Fibroblast of skin of scalp (primary cell): Measurements from ENCODE around the gene PDE4B.

Source experiments
- DNase-seq: peaks from one replicate; pipeline ENCODE4 v3.0.0-alpha.2; 2013

Gene PDE4B

DNA sequence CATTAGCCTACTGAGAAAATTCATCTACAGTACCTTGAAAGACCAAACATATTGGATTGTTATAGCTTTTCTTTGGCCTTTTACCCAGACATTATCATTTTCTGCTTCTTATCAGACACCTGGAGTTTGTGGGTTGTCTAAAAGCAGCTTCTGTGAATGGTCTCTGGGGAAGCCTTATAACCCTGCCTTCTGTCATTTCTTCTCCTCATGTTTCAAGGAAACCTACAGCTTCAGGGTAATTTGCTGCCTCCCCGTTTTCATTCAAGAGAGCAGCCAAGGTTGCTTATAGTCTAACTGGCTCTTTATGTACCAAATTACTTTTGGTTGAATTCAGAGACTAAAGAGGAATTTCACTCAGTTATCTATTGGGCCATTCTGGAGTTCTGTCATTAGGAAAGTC lies 453.0 kb downstream of the PDE4B start:
- DNase-seq = no peak

DNA sequence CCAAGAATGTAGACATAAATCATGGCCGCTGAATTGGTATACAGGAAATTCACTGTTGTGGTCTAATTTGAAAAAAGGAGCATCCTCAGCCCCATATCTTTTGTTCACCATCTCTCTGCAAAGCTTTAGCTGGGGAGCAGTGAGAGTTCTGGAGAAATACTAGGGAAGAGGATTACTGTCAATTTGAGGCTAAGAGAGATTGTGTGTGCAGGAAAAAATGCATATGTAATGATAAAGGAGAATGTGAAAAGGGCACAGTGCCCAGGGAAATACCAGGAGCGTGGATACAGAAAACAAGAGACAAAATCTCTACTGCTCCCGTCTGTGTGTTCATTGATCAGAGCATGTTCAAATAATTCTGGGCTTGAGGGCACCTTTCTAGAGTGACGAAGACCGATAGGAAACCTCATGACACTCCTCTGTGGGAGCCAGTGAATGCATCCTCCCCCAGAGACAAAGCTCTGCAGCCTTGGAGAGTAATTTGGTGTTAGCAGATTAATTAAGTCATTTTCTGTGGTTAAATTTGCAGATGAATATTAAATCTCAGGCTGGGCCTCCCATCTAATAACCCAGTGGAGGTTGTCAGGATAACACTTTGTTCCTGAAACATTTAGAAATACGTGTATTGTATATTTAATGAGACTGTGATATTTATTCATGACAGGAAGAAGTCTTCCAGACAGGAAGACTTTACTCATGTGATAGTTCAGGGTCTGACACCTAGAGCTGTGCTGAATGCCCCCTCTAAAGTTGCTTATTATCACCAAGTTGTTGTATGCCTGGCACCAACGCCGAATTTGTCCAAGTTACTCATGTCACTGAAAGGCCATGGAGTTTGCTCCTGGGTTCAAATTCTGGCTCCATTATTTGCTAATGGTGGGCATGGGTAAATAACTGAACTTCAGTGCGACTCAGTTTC lies 453.9 kb downstream of the PDE4B start:
- DNase-seq = peak; percentile 38

GRCh38 chr1:66247415-66248208 lies 454.9 kb downstream of the PDE4B start:
- no peak for DNase-seq

DNA sequence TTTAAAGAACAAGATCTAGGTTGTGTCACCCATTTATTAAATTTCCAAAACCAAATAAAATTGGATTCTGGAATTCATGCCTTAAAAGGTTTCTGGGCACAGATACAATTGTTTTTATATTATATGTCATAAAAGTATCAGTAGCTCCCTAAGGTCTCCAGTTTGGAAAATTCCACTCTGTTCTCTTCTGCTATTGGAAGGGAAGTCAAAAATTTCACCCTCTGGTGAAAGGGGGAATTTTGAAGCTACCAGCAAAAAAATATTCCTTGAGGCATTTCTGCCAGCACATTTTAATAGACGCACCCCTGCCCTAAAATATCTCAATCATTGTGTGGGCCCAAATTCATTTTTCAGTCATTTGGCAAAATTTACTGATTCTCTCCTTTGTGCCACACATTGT lies 455.6 kb downstream of the PDE4B start:
- no peak for DNase-seq

DNA sequence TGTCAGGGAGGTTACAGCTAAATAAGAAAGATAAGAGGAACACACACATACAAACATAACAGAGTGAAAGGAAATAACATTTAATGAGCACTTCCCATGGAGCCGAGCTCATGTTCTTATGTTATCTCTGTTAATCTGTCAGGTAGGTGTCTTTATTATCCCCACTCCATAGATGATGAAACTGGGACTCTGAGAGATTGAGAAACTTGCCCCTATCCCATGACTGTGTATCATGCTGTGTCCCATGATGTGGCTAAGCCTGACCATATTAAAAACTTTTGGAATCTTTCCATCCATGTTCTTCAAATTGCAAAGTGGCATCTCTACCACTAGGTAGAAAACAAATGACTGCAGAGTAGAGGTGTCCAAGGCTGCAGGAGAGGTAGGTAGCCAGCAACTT lies 456.1 kb downstream of the PDE4B start:
- no peak for DNase-seq

DNA sequence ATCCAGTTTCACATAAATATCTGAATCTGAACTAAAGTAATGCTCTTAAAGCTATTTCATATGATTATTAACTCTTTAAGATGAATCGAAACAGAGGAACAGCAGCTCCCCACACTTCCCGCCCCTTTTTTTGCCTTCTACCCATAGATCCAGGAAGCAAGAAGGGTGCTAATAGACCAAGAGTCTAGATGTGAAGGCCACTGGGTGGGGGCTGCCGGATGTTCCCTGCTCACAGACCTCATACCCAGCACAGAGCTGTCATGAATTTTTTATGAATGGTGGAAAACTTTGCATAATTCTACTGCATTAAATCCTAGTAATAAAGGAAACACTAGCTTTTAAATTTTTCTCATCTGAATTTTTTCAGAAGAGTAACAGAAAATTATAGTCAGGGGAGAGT lies 457.4 kb downstream of the PDE4B start:
- no peak for DNase-seq

DNA sequence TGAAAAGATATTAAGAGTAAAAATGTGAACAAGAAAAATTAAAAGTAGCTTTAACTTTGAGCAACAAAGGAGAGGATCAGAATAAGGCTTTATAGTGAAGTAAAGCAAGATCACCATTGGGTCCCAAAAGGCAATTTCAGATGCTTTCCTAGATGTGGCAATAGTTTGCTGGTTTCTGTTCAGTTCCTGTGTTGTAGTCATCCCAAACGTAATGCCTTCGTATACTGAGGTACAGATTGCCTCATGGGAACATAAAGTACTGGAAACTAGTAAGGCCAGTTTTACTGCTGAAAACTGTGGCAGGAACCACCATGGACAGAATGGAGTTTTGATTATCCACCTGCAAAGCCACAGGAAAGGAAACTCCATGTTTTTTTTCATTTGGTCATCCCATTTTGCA lies 457.8 kb downstream of the PDE4B start:
- no peak for DNase-seq

DNA sequence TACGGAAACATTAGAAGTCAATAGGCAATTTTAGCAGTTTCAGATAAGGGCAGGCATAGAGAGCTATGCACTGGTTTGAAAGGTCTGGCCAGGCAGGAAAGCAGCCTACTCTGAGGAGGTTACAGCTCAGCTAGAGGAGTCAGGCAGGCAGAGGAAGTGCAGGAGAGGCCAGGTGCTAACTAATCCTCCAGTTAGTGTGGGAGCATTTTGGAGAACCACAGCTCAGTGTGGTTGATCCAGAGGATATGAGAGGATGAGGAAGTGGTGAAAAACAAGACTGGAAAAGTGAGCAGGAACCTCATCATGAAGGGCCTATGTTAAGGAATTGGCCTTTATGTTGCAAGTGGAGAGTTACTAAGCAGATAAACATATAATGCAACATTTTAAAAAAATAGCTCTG lies 458.9 kb downstream of the PDE4B start:
- DNase-seq = no peak

DNA sequence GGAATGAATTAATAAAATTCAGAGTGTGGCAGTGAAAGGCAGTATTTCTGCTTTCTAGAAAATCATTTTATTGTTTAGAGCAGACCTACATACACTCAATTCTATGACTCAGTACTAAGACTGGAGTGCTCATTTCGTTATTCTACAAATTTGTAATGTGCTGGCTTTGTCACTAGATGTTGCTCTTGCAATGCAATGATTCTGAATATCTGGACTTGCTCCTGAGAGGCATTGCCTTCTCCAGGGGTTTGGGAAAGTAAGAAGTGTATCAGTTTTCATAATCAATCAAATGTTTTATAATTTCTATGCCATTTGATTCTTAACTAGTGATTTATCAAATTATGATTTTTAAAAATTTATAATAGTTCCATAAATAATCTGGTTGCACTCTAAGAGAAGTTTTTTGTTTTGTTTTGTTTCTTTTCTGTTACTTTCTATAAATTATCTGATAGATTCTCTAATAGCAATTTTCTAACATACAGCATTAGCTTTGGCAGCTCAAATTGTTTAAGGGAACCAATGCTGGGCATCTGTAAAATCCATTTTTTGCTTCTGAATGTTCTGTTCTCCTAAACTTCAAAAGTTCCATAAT lies 460.7 kb downstream of the PDE4B start:
- DNase-seq = peak; percentile 79

DNA sequence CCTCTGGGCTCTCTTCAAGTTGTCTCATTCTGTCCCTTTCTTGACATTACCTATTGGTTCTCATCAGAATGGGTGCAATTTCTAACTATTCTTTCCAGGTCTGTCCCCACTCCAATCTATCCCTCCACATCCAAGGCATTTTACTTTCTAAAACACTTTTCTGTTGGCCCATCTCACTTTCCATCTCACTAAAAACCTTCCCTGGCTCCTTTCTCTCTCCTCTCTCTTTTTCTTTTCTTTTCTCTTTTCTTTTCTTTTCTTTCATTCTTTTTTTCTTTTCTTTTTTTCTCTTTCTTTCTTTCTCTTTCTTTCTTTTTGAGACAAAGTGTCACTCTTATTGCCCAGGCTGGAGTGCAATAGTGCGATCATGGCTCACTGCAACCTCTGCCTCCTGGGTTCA lies 462.1 kb downstream of the PDE4B start:
- no peak for DNase-seq

DNA sequence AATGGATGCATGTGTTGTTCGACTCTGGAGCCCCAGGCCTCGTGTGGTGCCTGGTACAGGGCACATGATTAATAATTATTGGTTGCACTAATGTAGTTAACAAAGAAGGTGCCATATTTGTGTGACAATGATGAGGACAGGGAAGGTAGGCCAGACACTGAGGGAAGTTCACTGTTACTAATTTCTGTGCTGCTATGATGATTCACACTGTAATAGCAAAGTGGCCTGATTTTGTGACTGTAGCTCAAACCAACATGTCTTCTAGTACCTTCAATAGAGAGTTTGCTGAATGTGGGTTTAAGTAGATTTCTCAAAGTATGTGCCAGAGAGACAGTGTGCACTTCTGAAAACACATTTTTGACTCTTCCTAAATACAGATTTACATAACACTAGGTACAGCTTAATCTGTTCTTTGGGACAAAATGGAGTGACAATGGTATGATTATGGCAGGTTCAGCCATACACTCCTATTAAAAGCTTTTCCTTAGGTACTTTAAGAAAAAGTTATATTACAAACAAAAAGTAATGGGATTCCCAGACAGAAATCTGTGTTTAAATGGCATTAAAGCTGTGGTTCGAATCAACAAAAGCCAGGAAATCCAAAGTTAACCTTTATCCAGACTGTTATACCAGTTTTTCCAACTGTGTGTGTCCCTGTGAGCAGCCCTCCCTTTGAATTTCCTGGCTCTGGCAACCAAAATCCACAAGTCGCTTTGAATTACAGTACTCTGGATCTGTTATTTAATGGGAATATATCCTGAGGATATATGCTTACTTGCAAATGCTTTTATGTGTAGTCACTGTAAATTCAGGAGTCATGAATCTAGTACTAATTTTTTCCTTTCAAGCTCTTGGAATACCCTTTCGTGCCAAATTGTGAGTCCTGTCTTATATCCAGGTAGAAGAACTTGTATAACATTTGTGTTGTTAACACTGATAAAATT lies 464.2 kb downstream of the PDE4B start:
- DNase-seq = no peak

DNA sequence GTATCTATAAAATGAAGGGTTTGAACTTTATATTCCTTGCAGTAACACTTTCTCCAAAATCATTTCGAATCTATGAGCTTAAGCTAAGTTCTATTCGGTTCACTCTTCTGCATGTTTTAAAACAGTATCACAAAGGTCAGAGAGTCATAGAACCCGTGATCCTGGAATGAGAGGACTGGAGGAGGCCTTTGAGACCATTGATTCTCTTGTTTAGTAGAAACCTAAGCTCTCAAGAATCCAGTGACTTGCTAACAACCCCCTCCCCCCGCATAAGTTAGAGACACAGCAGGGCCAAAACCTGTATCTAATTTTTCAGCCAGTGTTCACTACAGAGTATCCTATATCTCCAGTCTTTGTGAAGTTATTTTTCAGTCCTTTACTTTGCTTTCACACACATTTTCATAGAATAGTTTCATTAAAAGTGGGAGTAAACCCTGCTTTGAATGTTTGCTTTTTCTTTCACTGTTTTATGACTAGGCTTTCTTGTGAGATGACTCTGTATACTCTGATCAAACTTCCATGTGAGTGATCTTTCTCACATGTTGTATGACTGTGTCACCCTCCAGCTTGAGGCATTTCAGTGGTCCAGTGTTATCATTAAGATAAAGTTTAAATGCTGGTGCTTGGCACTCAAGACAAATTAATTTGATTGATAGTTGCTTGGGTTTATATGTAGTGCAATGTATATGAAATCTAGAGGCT lies 465.9 kb downstream of the PDE4B start:
- DNase-seq = no peak

GRCh38 chr1:66261364-66261763 lies 468.7 kb downstream of the PDE4B start:
- no peak for DNase-seq

DNA sequence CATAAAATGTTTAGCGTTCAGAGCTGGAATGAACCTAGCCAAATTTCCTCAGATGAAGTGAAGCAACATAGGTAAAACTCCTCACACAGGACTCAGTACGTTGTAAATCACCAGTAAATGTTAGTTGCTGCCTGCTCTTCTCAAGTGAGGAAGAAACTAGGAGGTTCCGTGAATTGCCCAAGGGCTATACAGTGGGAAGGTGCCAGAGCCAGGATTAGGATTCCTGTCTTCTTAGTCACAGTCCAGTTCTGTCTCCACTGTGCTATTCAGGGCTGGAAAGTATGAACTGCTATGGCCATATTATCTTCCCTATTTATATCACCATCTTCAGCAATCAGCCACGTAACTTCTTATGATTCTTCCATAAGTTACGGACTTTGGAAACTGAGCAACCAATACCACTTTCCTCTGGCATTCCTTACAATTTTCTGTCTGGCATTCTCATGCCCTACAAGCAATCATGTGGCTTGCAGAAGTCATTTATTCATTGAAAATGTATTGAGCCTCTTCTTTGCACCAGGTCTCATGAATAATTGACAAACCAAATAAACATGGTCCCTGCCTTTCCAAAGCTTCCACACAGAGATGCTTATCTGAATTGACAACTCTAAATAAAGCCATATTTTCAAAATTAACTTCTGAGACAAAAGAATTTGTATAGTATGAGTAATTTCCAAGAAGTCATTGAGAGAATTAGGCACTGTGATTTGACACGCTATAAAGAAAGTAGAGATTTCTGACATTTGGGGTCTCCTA lies 469.7 kb downstream of the PDE4B start:
- DNase-seq = peak; percentile 81

GRCh38 chr1:66265268-66265667 lies 472.6 kb downstream of the PDE4B start:
- DNase-seq = no peak

DNA sequence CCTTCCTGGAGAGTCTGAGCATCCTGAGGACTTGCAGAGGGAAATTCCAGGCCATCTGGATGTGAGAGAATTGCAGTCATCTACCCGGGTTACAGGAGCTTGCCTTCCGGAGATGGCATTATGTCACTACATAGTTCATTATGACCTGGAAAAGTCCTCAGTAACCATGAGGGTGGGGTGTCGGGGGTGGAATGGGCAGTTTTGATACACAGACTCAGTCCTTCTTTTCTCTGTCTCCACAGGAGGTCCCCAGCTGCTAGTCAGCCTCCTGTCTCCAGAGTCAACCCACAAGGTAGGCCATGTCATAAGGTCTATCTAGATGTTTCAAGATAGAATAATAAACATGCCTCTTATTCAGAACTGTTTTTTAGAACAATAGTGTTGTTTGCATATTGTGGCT lies 473.1 kb downstream of the PDE4B start:
- DNase-seq = no peak

DNA sequence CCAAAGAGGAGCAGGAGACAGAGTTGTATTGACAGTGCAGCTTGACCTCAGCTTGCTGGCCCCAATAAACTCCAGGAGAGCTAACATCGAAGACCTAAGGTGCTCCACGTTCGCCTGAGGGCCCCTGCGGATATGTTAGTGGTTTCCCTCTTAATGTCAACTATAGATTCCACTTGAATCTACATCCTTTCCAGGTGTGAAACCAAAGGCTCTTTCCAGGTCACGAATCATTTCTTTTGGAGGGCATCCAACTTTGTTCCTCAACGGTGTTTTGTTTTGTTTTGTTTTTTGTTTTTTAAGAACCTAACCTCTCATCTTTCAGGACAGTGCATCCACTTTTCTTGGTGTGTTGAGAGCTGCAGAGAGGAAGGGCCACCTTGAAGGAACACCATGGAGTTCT lies 473.7 kb downstream of the PDE4B start:
- DNase-seq = no peak

DNA sequence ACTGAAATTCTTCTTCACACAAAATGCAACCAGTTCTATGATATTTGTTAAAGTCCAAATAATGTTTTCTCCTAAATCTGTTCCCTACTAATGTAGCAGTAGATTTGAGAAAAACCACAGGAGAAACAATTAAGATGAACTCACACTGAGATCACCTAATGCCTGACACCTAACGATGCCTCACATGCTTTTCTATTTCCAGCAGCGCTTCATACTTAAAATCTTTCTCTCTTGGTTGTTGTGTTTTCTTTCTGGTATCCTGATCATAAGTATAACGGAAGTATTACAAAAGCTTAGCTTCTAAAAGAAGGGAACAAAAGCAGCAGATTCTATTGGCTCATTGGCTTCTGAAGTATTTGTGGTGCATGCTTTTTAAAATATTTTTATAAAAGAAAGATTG lies 474.1 kb downstream of the PDE4B start:
- DNase-seq = no peak

DNA sequence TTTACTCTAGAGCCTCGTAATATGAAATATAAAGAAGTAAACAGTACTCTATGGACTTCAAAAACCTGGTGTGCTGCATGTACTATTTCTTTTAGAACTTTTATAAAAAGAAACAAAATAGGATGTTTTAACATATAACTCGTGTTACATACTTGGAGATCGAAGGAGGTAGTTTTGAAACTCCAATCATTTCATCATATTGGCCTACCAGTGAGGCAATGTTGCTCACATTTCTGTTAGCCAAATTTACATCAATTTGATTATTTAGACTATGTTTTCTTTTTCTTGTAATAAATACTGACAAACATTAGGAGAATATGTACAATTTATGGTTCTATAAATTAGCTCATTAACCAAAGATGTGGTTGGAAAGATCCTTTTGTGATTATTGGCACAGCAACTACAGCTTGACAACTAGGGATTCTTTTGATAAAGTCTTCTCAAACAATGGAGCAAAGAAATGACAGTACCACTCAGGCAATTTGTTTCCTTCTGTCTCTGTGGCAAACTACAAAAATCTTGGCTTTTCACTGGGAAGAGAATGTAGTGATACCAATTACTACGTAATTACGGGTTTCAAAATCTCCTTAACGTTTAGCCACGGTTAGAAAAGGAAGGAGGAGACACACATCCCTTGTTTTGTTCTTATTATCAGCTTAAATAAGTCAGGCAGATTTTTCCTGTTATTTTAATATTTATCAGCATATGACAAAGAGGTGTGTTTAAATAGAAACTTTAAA lies 474.7 kb downstream of the PDE4B start:
- DNase-seq = no peak

GRCh38 chr1:66269222-66269621 lies 476.5 kb downstream of the PDE4B start:
- DNase-seq = no peak
